HEK293 (cell line): Measurements from ENCODE around the gene ARHGEF11.

ENCODE experiments used
- CTCF ChIA-PET: fragments of 350-600 bp; formaldehyde crosslinking; extraction: SDS; loops from one replicate; lab custom pipeline; 2021; ENCODE audit warnings: antibody characterized with exemption; lab: Yijun Ruan, JAX
- POLR2A ChIA-PET: fragments of 300-600 bp; formaldehyde crosslinking; extraction: SDS; loops from one replicate; lab custom pipeline; 2020; ENCODE audit warnings: antibody characterized with exemption, inconsistent platforms; lab: Yijun Ruan, JAX
- H3K27ac ChIP-seq: fragments of 200-500 bp; sonication (Bioruptor generic); 2 replicates; pipeline ENCODE4 v1.5.1; 2014; ENCODE audit warnings: low read depth, low read length, control low read depth, inconsistent platforms; ENCODE audit errors: extremely low read depth
- H3K36me3 ChIP-seq, 2 experiments: fragments of 200-500 bp in 1 of 2; sonication (Bioruptor generic) in 1 of 2; 1 replicate in 1 of 2; 2 replicates in 1 of 2; pipeline ENCODE4 v1.5.1; 2014 to 2017; ENCODE audit warnings: inconsistent platforms in 2 of 2, low read length in 2 of 2; ENCODE audit not compliant: control insufficient read depth in 2 of 2, insufficient read depth in 1 of 2
- H3K4me1 ChIP-seq: fragments of 200-500 bp; sonication (Bioruptor generic); 2 replicates; pipeline ENCODE4 v1.5.1; 2014; ENCODE audit warnings: mild to moderate bottlenecking, low read length, inconsistent platforms; ENCODE audit not compliant: control insufficient read depth, insufficient read depth
- H3K4me3 ChIP-seq: 2 replicates; pipeline ENCODE4 v1.5.1; 2011; ENCODE audit warnings: low read depth, mild to moderate bottlenecking, control low read depth, low read length, moderate library complexity
- H3K9me3 ChIP-seq: fragments of 200-500 bp; sonication (Bioruptor generic); 2 replicates; pipeline ENCODE4 v1.5.1; 2014; ENCODE audit warnings: low read depth, low read length, inconsistent platforms; ENCODE audit not compliant: control insufficient read depth, insufficient read depth
- EGR2 ChIP-seq: fragments of 450-650 bp; formaldehyde crosslinking; IDR thresholded peaks from 2 replicates; pipeline ENCODE4 v1.5.1; 2016; ENCODE audit warnings: low read depth, missing biosample characterization, missing genetic modification characterization
- ELK4 ChIP-seq: IDR thresholded peaks from 2 replicates; pipeline ENCODE4 v1.6.1; 2011; ENCODE audit warnings: mild to moderate bottlenecking, low read depth, low read length, borderline replicate concordance
- PRDM10 ChIP-seq: fragments of 450-650 bp; formaldehyde crosslinking; IDR thresholded peaks from 2 replicates; pipeline ENCODE4 v1.5.1; 2016; ENCODE audit warnings: missing biosample characterization, missing genetic modification characterization
- REPIN1 ChIP-seq: fragments of 450-650 bp; formaldehyde crosslinking; IDR thresholded peaks from 2 replicates; pipeline ENCODE4 v1.5.1; 2017; ENCODE audit warnings: missing biosample characterization, missing genetic modification characterization, low read depth
- REST ChIP-seq: fragments of 450-650 bp; formaldehyde crosslinking; IDR thresholded peaks from 2 replicates; pipeline ENCODE4 v1.5.1; 2016; ENCODE audit warnings: missing biosample characterization, missing genetic modification characterization
- SALL2 ChIP-seq: fragments of 450-650 bp; formaldehyde crosslinking; IDR thresholded peaks from 2 replicates; pipeline ENCODE4 v1.5.0; 2017; ENCODE audit warnings: missing biosample characterization, mild to moderate bottlenecking, missing genetic modification characterization, borderline replicate concordance
- ZBTB1 ChIP-seq: fragments of 450-650 bp; formaldehyde crosslinking; IDR thresholded peaks from 2 replicates; pipeline ENCODE4 v1.5.1; 2016; ENCODE audit warnings: missing biosample characterization, missing genetic modification characterization
- ZNF133 ChIP-seq: fragments of 450-650 bp; formaldehyde crosslinking; IDR thresholded peaks from 2 replicates; pipeline ENCODE4 v1.5.1; 2016; ENCODE audit warnings: missing biosample characterization, missing genetic modification characterization
- ZNF146 ChIP-seq: fragments of 450-650 bp; formaldehyde crosslinking; IDR thresholded peaks from 2 replicates; pipeline ENCODE4 v1.5.1; 2016; ENCODE audit warnings: missing biosample characterization, missing genetic modification characterization
- ZNF169 ChIP-seq: fragments of 450-650 bp; formaldehyde crosslinking; IDR thresholded peaks from 2 replicates; pipeline ENCODE4 v1.5.1; 2016; ENCODE audit warnings: missing biosample characterization, missing genetic modification characterization
- ZNF202 ChIP-seq: fragments of 450-650 bp; formaldehyde crosslinking; IDR thresholded peaks from 2 replicates; pipeline ENCODE4 v1.5.1; 2016; ENCODE audit warnings: missing biosample characterization, missing genetic modification characterization, borderline replicate concordance
- ZNF23 ChIP-seq: fragments of 450-650 bp; formaldehyde crosslinking; IDR thresholded peaks from 2 replicates; pipeline ENCODE4 v1.5.1; 2016; ENCODE audit warnings: missing biosample characterization, missing genetic modification characterization, borderline replicate concordance
- ZNF518A ChIP-seq: fragments of 450-650 bp; formaldehyde crosslinking; conservative IDR thresholded peaks from 2 replicates; pipeline ENCODE4 v1.5.1; 2016; ENCODE audit warnings: low read depth, missing biosample characterization, missing genetic modification characterization
- ZNF529 ChIP-seq: fragments of 450-650 bp; formaldehyde crosslinking; IDR thresholded peaks from 2 replicates; pipeline ENCODE4 v1.5.1; 2017; ENCODE audit warnings: missing genetic modification characterization, missing biosample characterization; ENCODE audit not compliant: insufficient replicate concordance
- ZNF558 ChIP-seq: fragments of 450-650 bp; formaldehyde crosslinking; IDR thresholded peaks from 2 replicates; pipeline ENCODE4 v1.5.1; 2016; ENCODE audit warnings: missing biosample characterization, missing genetic modification characterization
- ZNF664 ChIP-seq: fragments of 450-650 bp; formaldehyde crosslinking; IDR thresholded peaks from 2 replicates; pipeline ENCODE4 v1.5.1; 2016; ENCODE audit warnings: missing biosample characterization, missing genetic modification characterization
- ZNF670 ChIP-seq: fragments of 450-650 bp; formaldehyde crosslinking; IDR thresholded peaks from 2 replicates; pipeline ENCODE4 v1.5.1; 2016; ENCODE audit warnings: missing biosample characterization, missing genetic modification characterization, low read depth
- ZNF747 ChIP-seq: fragments of 450-650 bp; formaldehyde crosslinking; IDR thresholded peaks from 2 replicates; pipeline ENCODE4 v1.5.1; 2016; ENCODE audit warnings: missing biosample characterization, missing genetic modification characterization
- ZNF791 ChIP-seq: fragments of 450-650 bp; formaldehyde crosslinking; IDR thresholded peaks from 2 replicates; pipeline ENCODE4 v1.5.1; 2016; ENCODE audit warnings: missing biosample characterization, missing genetic modification characterization
- ZNF837 ChIP-seq: fragments of 450-650 bp; formaldehyde crosslinking; IDR thresholded peaks from 2 replicates; pipeline ENCODE4 v1.5.1; 2016; ENCODE audit warnings: missing biosample characterization, missing genetic modification characterization

The ARHGEF11 gene

GRCh38 chr1:156936191-156936590 is 109.4 kb downstream of the ARHGEF11 start (continued):
- TF ChIP-seq PRDM10 (tag by site-specific recombination): no peak
- TF ChIP-seq ZBTB1 (tag by site-specific recombination): no peak
- no peak for TF ChIP-seq ZNF664 (tag by site-specific recombination)
- TF ChIP-seq ZNF23 (tag by site-specific recombination): no peak
- no peak for TF ChIP-seq ZNF169 (tag by site-specific recombination)
- no peak for TF ChIP-seq ELK4
- no peak for TF ChIP-seq ZNF558 (tag by site-specific recombination)
- no peak for TF ChIP-seq ZNF133 (tag by site-specific recombination)
- no peak for TF ChIP-seq ZNF202 (tag by site-specific recombination)
- no peak for TF ChIP-seq EGR2 (tag by site-specific recombination)
- no peak for TF ChIP-seq ZNF791

GRCh38 chr1:156935505-156936128 is 109.9 kb downstream of the ARHGEF11 start:
- no peaks in the 10 kb centered on the region for H3K9me3 ChIP-seq
- H3K27ac ChIP-seq: no peak overlapping the region
- POLR2A ChIA-PET: no interaction called here
- H3K4me3 ChIP-seq: no peak overlapping the region
- H3K4me1 ChIP-seq: no peaks in the 10 kb centered on the region
- CTCF ChIA-PET: interaction anchor here (1.2 to 2.0 kb wide), 3 partner anchors 8 to 219 kb away, joined by 3 to 11 read pairs (median 3); no protein-coding TSS in a partner anchor
- peaks cover 0 to 65% of the 10 kb centered on the region in 2 experiments; a peak in 1 of 3 replicates for H3K36me3 ChIP-seq
- no peak for TF ChIP-seq ZNF529
- TF ChIP-seq ZNF146 (tag by site-specific recombination): no peak
- TF ChIP-seq ZNF837 (tag by site-specific recombination): no peak
- no peak for TF ChIP-seq ZNF670
- TF ChIP-seq ZNF747 (tag by site-specific recombination): no peak
- no peak for TF ChIP-seq REST
- no peak for TF ChIP-seq ZNF518A
- no peak for TF ChIP-seq SALL2 (tag by site-specific recombination)
- TF ChIP-seq REPIN1 (tag by site-specific recombination): no peak
